ENCODE measurements around the gene ZBTB43. TPM values are rescaled to one million over a fixed set of nuclear protein-coding genes. Genes with fewer than 3 reads are reported as not detected.
A peak's percentile ranks its signal among the peaks of the same experiment; 100 is the strongest.

ZBTB43 gene
- total RNA-seq, 4 donors from 2014 or later, result 8.7 to 9.9 (median 9.4) TPM

DNA sequence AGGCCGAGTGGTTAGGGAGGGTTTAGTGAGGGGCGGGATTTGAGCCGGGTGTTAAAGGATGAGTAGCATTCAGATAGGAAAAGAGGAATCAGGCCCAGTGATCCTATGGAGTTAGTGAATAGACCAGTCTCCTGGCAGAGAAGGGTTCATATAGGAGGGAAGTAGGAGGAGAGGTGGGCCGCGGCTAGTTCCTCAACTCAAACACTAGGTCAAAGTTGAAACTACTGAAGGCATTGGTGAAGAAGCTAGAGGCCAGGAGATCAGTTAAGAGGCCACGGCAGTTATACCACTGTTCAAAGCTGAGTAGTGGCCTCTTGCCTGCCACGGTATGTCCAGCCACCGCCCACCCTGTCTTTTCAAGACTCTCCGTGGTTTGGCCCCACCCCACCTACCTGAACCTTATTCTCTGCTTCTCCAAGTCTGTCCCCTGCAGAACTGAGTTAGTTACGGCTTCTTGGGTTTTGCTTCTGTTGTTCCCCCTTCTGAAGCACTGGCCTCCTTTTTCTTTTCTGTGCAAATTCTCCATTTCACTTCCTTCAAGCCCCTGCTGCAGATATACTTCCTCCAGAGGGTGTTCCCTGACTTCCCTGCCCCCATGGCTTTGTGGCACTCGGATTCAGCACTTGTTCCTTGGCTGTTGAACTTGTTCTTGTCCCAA lies 57.4 kb downstream of the ZBTB43 start:
- Histone ChIP-seq H3K27me3 (no peaks in the 10 kb centered on the region), H3K36me3 (peaks cover 0 to 30% (median 16%) of the 10 kb centered on the region in 4 donors), H3K4me3 (peak overlapping the region; percentile 90 to 99 (median 94)), H3K4me1 (peaks cover 28 to 47% (median 39%) of the 10 kb centered on the region in 4 donors), H3K9me3 (no peaks in the 10 kb centered on the region), H3K27ac (replicated peaks in 1 of 4) (peak overlapping the region in 2 of 4 donors; percentile 4 to 93)
- TF ChIP-seq POLR2AphosphoS5 (IDR thresholded peaks at IDR 0.05) (no peak), POLR2A (IDR thresholded peaks at IDR 0.05; ENCODE audit: low read depth) (no peak), EP300 (IDR thresholded peaks at IDR 0.05) (no peak)
- TF ChIP-seq, protein P1, sequence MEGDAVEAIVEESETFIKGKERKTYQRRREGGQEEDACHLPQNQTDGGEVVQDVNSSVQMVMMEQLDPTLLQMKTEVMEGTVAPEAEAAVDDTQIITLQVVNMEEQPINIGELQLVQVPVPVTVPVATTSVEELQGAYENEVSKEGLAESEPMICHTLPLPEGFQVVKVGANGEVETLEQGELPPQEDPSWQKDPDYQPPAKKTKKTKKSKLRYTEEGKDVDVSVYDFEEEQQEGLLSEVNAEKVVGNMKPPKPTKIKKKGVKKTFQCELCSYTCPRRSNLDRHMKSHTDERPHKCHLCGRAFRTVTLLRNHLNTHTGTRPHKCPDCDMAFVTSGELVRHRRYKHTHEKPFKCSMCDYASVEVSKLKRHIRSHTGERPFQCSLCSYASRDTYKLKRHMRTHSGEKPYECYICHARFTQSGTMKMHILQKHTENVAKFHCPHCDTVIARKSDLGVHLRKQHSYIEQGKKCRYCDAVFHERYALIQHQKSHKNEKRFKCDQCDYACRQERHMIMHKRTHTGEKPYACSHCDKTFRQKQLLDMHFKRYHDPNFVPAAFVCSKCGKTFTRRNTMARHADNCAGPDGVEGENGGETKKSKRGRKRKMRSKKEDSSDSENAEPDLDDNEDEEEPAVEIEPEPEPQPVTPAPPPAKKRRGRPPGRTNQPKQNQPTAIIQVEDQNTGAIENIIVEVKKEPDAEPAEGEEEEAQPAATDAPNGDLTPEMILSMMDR (IDR thresholded peaks at IDR 0.05), result no peak
- intact Hi-C loops (cut with DNase I), result loop anchor here (5.0 kb wide), 1 partner anchor 55 kb away; no protein-coding TSS in a partner anchor
- DNase-seq (ENCODE audit: extremely low spot score), result no peak
- 47% methylated on average over 11 of the region's 11 CpGs for WGBS

GRCh38 chr9:126864771-126865170 lies 59.9 kb downstream of the ZBTB43 start:
- Histone ChIP-seq H3K27me3 (no peaks in the 10 kb centered on the region), H3K36me3 (peaks cover 0 to 41% (median 25%) of the 10 kb centered on the region in 4 donors), H3K4me1 (peaks cover 33 to 60% (median 44%) of the 10 kb centered on the region in 4 donors), H3K4me3 (no peak overlapping the region), H3K27ac (replicated peaks in 1 of 4) (no peak overlapping the region), H3K9me3 (no peaks in the 10 kb centered on the region)
- TF ChIP-seq, protein P1 (IDR thresholded peaks at IDR 0.05), result no peak
- no peak for TF ChIP-seq POLR2A (IDR thresholded peaks at IDR 0.05; ENCODE audit: low read depth)
- no peak for TF ChIP-seq EP300 (IDR thresholded peaks at IDR 0.05)
- no peak for TF ChIP-seq POLR2AphosphoS5 (IDR thresholded peaks at IDR 0.05)
- intact Hi-C loops (cut with DNase I), result loop anchor here (5.0 kb wide), 1 partner anchor 53 kb away; no protein-coding TSS in a partner anchor
- WGBS, result 73% methylated on average over 2 of the region's 2 CpGs
- no peak for DNase-seq (ENCODE audit: extremely low spot score)

- no peaks in the 10 kb centered on the region for H3K9me3 ChIP-seq
- DNase-seq (ENCODE audit: extremely low spot score), result no peak
- TF ChIP-seq POLR2A (IDR thresholded peaks at IDR 0.05; ENCODE audit: low read depth) (no peak), EP300 (IDR thresholded peaks at IDR 0.05) (no peak), POLR2AphosphoS5 (IDR thresholded peaks at IDR 0.05) (no peak)
- TF ChIP-seq, protein P1 (IDR thresholded peaks at IDR 0.05), result no peak
- peaks cover 0 to 33% (median 25%) of the 10 kb centered on the region in 4 donors for H3K36me3 ChIP-seq
- H3K27me3 ChIP-seq, result no peaks in the 10 kb centered on the region
- intact Hi-C loops (cut with DNase I), result no loop called here
- 87% methylated on average over 7 of the region's 7 CpGs for WGBS
- no peak overlapping the region for H3K27ac ChIP-seq (replicated peaks in 1 of 4)
- peaks cover 2 to 21% (median 16%) of the 10 kb centered on the region in 4 donors for H3K4me1 ChIP-seq
- no peak overlapping the region for H3K4me3 ChIP-seq
Measured at GRCh38 chr9:126869368-126869767, 64.5 kb downstream of the ZBTB43 start.

GRCh38 chr9:126872516-126872915 lies 67.7 kb downstream of the ZBTB43 start:
- 84% methylated on average over 4 of the region's 4 CpGs for WGBS
- no peak for DNase-seq (ENCODE audit: extremely low spot score)
- Histone ChIP-seq H3K4me3 (no peak overlapping the region), H3K9me3 (no peaks in the 10 kb centered on the region), H3K27ac (replicated peaks in 1 of 4) (no peak overlapping the region), H3K4me1 (peaks cover 11 to 19% (median 15%) of the 10 kb centered on the region in 4 donors), H3K27me3 (no peaks in the 10 kb centered on the region), H3K36me3 (peaks cover 0 to 11% (median 9%) of the 10 kb centered on the region in 4 donors)
- intact Hi-C loops (cut with DNase I), result no loop called here
- TF ChIP-seq, protein P1 (IDR thresholded peaks at IDR 0.05), result no peak
- TF ChIP-seq POLR2A (IDR thresholded peaks at IDR 0.05; ENCODE audit: low read depth), result no peak
- TF ChIP-seq EP300 (IDR thresholded peaks at IDR 0.05), result no peak
- no peak for TF ChIP-seq POLR2AphosphoS5 (IDR thresholded peaks at IDR 0.05)

Data from esophagus muscularis mucosa (tissue), 4 donors.